Esophagus squamous epithelium (tissue), 4 donors: ENCODE data around the gene CACTIN.

ENCODE experiments used
- POLR2A ChIP-seq, 4 donors: fragments of 450-650 bp; IDR thresholded peaks; one replicate each; pipeline ENCODE4 v1.6.1; 2017; ENCODE audit warnings: antibody characterized with exemption in 4 of 4, mild to moderate bottlenecking in 4 of 4, moderate library complexity in 3 of 4
- TF ChIP-seq, protein P1 (sequence below), 6 experiments: fragments of 450-650 bp in 4 of 6; fragments of 200-600 bp in 2 of 6; sonication (generic) in 2 of 6; IDR thresholded peaks; one replicate each; pipeline ENCODE4 v1.5.1; 2016 to 2019; ENCODE audit warnings: antibody characterized with exemption in 6 of 6, mild to moderate bottlenecking in 4 of 6, moderate library complexity in 4 of 6

- TF ChIP-seq POLR2A (IDR thresholded peaks at IDR 0.05) = peak in 1 of 4 donors; percentile 29
- TF ChIP-seq, protein P1, sequence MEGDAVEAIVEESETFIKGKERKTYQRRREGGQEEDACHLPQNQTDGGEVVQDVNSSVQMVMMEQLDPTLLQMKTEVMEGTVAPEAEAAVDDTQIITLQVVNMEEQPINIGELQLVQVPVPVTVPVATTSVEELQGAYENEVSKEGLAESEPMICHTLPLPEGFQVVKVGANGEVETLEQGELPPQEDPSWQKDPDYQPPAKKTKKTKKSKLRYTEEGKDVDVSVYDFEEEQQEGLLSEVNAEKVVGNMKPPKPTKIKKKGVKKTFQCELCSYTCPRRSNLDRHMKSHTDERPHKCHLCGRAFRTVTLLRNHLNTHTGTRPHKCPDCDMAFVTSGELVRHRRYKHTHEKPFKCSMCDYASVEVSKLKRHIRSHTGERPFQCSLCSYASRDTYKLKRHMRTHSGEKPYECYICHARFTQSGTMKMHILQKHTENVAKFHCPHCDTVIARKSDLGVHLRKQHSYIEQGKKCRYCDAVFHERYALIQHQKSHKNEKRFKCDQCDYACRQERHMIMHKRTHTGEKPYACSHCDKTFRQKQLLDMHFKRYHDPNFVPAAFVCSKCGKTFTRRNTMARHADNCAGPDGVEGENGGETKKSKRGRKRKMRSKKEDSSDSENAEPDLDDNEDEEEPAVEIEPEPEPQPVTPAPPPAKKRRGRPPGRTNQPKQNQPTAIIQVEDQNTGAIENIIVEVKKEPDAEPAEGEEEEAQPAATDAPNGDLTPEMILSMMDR (IDR thresholded peaks at IDR 0.05) = no peak
Measured at GRCh38 chr19:3606690-3607289, 19.8 kb downstream of the CACTIN start, which contains the start of gene TBXA2R.
